ENCODE measurements around the gene P2RX3.

The P2RX3 gene

GRCh38 chr11:57361926-57362325 is 23.8 kb downstream of the P2RX3 start:
- H3K9ac ChIP-seq (ENCODE audit: low read depth, low read length) = no peak overlapping the region
- H3K4me3 ChIP-seq (ENCODE audit: low read depth, low read length) = no peak overlapping the region
- no peaks in the 10 kb centered on the region for H3K9me3 ChIP-seq (ENCODE audit: control insufficient read depth, insufficient read depth, low read length)
- H3K4me1 ChIP-seq (ENCODE audit: control insufficient read depth, insufficient read depth, low read length) = peaks cover 29% of the 10 kb centered on the region
- H3K27me3 ChIP-seq (ENCODE audit: control insufficient read depth, insufficient read depth, low read length) = no peaks in the 10 kb centered on the region
- H3K27ac ChIP-seq (ENCODE audit: low read depth, low read length) = no peak overlapping the region
- no peaks in the 10 kb centered on the region for H3K36me3 ChIP-seq (ENCODE audit: control insufficient read depth, insufficient read depth, low read length)

DNA sequence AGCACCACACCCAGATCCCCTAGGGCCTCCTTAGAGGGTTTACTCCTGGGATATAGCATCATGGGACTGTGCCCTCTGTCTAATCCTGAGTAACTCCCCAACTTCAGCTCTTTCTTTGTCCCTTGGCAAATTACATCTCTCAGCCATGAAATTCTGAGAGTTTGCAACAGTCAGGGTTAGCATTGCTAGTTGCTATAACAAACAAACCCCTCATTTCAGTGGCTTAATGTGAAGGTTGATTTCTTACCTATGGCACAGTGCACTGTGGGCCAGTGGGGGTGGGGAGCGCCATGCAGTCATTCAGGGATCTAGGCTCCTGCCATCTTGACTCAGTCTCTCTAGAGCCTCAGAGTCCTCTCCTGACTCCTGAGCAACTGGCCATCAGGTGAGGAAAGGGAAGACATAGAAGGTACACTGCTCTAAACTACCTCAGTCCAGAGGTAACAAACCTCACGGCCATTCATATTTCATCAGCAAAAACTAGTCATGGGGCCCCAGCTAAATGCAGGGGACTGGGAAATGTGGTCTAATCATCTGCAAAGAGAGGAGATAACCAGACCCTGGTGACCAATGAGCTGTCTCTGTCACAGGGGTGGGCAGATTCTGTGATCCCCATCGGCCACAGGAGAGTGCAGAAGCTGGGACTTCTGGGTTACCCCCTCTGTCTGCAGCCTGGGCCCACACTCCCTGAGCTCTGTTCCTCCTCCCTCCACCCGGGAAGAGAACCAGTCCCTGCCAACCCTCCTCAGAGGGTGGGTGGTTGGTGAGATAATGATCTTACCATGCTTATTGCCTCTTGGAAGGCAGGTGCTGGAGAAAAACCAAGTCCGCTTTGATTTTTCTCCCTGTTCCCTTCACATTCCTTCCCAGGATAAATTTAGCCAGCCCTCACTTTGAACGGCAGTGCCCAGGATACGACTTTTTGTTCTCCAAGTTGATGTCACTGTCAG is 25.3 kb downstream of the P2RX3 start:
- no peak overlapping the region for H3K27ac ChIP-seq (ENCODE audit: low read depth, low read length)
- peaks cover 29% of the 10 kb centered on the region for H3K4me1 ChIP-seq (ENCODE audit: control insufficient read depth, insufficient read depth, low read length)
- no peak overlapping the region for H3K9ac ChIP-seq (ENCODE audit: low read depth, low read length)
- H3K27me3 ChIP-seq (ENCODE audit: control insufficient read depth, insufficient read depth, low read length) = no peaks in the 10 kb centered on the region
- no peak overlapping the region for H3K4me3 ChIP-seq (ENCODE audit: low read depth, low read length)
- no peaks in the 10 kb centered on the region for H3K9me3 ChIP-seq (ENCODE audit: control insufficient read depth, insufficient read depth, low read length)
- no peaks in the 10 kb centered on the region for H3K36me3 ChIP-seq (ENCODE audit: control insufficient read depth, insufficient read depth, low read length)

DNA sequence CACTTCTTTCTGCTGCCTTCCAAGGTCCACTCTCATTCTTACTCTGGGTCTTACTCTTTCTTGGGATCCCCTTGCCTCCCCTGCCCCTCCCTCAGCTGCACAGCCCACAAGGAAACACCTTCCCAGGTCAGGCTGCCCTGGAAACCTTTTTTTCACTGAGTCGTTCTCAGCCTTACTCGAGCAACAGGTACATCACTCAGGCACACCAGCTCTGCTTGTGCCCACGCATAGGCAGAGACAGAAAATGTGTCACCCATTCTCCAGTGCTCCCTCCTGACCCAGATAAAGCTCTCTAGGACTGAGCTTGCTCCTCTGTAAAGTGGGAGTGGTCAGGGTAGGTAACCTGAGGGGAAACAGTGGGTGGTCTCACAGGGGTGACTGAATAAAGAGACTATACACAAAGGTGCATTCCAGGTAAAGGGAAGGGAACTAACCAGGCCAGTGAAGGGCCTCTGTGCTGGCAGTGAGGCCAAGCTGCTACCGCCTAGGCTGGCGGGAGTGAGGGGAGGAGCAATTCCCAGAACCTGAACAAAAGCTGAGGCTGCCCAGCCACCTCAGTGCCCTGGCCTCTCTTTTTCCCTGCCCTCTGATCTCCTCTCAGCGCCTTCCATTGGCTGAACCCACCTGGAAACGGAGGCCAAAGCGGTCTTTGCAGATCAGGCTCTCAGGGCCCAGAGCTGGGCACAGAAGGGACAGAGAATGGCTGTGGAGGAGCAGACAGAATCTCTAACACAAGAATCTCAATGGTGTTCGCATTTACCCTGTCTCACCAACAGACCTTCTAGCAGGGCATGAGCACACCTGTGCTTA is 26.9 kb downstream of the P2RX3 start:
- no peaks in the 10 kb centered on the region for H3K27me3 ChIP-seq (ENCODE audit: control insufficient read depth, insufficient read depth, low read length)

DNA sequence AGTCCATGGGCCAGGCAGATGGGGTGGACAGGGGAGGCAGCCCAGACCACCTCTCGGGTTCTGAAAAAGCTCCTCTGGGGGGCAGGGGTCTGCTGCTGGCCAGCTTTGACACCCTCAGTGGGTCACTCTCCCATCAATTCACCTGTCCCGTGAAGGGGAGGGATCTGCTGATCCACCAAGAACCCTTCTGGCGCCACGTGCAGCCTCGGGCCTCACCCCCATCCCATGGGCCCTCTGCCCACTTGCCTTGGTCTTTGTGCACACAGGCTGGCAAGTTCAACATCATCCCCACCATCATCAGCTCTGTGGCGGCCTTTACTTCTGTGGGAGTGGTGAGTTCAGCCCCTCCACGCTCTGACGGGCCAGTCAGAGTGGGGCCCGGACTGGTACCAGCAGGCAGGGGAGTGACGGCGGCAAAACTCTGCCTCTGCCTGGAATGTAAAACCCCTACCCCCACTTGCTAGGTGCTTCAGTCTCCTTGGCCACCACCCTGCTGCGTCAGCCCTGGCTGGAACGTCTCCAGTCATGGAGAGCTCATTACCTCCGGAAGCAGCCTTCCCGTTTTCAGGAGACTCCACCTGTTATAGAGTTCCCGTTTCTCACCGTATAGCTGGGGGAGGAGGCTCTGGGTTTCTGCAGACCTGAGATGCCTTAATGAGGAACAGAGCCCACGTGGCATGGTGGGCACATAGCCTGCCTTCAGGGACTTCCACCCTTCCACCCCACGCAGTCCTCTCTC is 30.1 kb downstream of the P2RX3 start:
- Histone ChIP-seq H3K27me3 (ENCODE audit: control insufficient read depth, insufficient read depth, low read length) (no peaks in the 10 kb centered on the region), H3K9ac (ENCODE audit: low read depth, low read length) (no peak overlapping the region), H3K4me3 (ENCODE audit: low read depth, low read length) (no peak overlapping the region), H3K9me3 (ENCODE audit: control insufficient read depth, insufficient read depth, low read length) (no peaks in the 10 kb centered on the region), H3K36me3 (ENCODE audit: control insufficient read depth, insufficient read depth, low read length) (no peaks in the 10 kb centered on the region), H3K4me1 (ENCODE audit: control insufficient read depth, insufficient read depth, low read length) (peaks cover 19% of the 10 kb centered on the region), H3K27ac (ENCODE audit: low read depth, low read length) (no peak overlapping the region)

More for the DNA sequence above, 26.9 kb downstream of the P2RX3 start:
- Histone ChIP-seq H3K4me1 (ENCODE audit: control insufficient read depth, insufficient read depth, low read length) (peaks cover 21% of the 10 kb centered on the region), H3K27ac (ENCODE audit: low read depth, low read length) (peak overlapping the region; percentile 31), H3K4me3 (ENCODE audit: low read depth, low read length) (no peak overlapping the region), H3K9ac (ENCODE audit: low read depth, low read length) (no peak overlapping the region), H3K9me3 (ENCODE audit: control insufficient read depth, insufficient read depth, low read length) (no peaks in the 10 kb centered on the region), H3K36me3 (ENCODE audit: control insufficient read depth, insufficient read depth, low read length) (no peaks in the 10 kb centered on the region)

- Histone ChIP-seq H3K36me3 (ENCODE audit: control insufficient read depth, insufficient read depth, low read length) (no peaks in the 10 kb centered on the region), H3K9me3 (ENCODE audit: control insufficient read depth, insufficient read depth, low read length) (no peaks in the 10 kb centered on the region), H3K9ac (ENCODE audit: low read depth, low read length) (no peak overlapping the region), H3K27ac (ENCODE audit: low read depth, low read length) (no peak overlapping the region), H3K4me3 (ENCODE audit: low read depth, low read length) (no peak overlapping the region), H3K4me1 (ENCODE audit: control insufficient read depth, insufficient read depth, low read length) (peaks cover 19% of the 10 kb centered on the region), H3K27me3 (ENCODE audit: control insufficient read depth, insufficient read depth, low read length) (no peaks in the 10 kb centered on the region)
Observed at GRCh38 chr11:57368845-57369232, 30.7 kb downstream of the P2RX3 start.

DNA sequence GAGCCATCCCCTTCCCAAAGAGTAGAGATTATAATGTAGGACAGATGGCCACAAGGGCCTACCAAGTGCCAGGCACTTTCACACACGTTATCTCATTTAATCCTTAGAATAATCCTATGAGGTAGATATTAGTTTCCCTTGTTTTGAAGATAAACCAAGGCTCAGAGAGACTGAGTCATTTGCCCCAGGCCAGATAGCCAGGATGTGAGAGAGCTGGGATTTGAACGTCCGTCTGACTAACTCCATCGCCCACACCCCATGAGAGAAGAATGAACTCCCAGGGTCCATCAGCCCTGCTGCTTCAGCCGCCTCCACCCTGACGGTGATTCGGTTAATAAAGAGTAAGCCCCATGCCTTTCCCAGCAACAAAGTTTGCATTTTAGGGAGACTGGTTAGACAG is 32.1 kb downstream of the P2RX3 start:
- H3K27ac ChIP-seq (ENCODE audit: low read depth, low read length) = no peak overlapping the region

DNA sequence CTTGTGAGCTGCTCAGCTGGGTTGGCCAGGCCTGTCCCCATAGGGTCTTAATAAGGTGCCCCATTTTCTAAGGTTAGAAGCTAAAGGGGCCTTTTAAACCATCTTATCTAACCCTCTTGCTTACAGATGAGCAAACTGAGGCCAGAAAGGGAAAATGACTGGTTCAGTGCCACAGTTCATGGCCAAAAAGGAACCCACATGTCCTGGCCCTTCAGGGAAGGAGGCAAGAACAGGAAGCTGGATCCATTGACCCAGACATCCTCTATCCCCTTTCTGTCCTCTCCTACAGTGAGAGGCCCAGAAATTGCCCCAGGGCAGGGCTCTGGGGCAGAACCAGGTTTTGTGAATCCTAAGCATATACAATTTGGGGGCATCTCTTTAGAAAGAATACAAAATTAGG is 32.8 kb downstream of the P2RX3 start:
- no peaks in the 10 kb centered on the region for H3K27me3 ChIP-seq (ENCODE audit: control insufficient read depth, insufficient read depth, low read length)
- no peak overlapping the region for H3K4me3 ChIP-seq (ENCODE audit: low read depth, low read length)
- H3K36me3 ChIP-seq (ENCODE audit: control insufficient read depth, insufficient read depth, low read length) = no peaks in the 10 kb centered on the region
- H3K9ac ChIP-seq (ENCODE audit: low read depth, low read length) = no peak overlapping the region
- peaks cover 3% of the 10 kb centered on the region for H3K4me1 ChIP-seq (ENCODE audit: control insufficient read depth, insufficient read depth, low read length)
- H3K9me3 ChIP-seq (ENCODE audit: control insufficient read depth, insufficient read depth, low read length) = no peaks in the 10 kb centered on the region
- no peak overlapping the region for H3K27ac ChIP-seq (ENCODE audit: low read depth, low read length)

More for the DNA sequence above, 32.1 kb downstream of the P2RX3 start:
- no peaks in the 10 kb centered on the region for H3K36me3 ChIP-seq (ENCODE audit: control insufficient read depth, insufficient read depth, low read length)
- peaks cover 10% of the 10 kb centered on the region for H3K4me1 ChIP-seq (ENCODE audit: control insufficient read depth, insufficient read depth, low read length)
- H3K9me3 ChIP-seq (ENCODE audit: control insufficient read depth, insufficient read depth, low read length) = no peaks in the 10 kb centered on the region
- no peak overlapping the region for H3K9ac ChIP-seq (ENCODE audit: low read depth, low read length)
- no peaks in the 10 kb centered on the region for H3K27me3 ChIP-seq (ENCODE audit: control insufficient read depth, insufficient read depth, low read length)
- no peak overlapping the region for H3K4me3 ChIP-seq (ENCODE audit: low read depth, low read length)

DNA sequence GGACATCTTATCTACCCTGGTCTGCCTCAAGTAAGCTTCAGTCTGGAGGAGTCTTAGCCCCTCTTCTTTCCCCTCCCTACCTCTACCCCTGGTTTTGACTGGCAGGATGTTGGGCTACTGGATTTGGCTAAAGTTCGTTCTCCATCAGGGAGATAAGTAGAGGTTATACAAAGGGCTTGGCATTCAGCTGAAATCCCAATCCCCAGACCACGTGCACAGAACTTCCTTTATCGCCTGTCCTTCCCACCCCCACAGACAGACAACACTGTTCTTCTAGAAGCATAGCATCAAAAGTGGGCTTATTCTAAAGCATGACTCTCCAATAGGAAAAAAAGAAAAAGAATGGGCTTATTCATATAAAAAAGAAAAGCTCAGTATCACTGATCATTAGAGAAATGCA is 35.0 kb downstream of the P2RX3 start:
- H3K9ac ChIP-seq (ENCODE audit: low read depth, low read length) = no peak overlapping the region
- H3K4me3 ChIP-seq (ENCODE audit: low read depth, low read length) = no peak overlapping the region
- no peaks in the 10 kb centered on the region for H3K36me3 ChIP-seq (ENCODE audit: control insufficient read depth, insufficient read depth, low read length)
- H3K9me3 ChIP-seq (ENCODE audit: control insufficient read depth, insufficient read depth, low read length) = no peaks in the 10 kb centered on the region
- no peak overlapping the region for H3K27ac ChIP-seq (ENCODE audit: low read depth, low read length)
- H3K4me1 ChIP-seq (ENCODE audit: control insufficient read depth, insufficient read depth, low read length) = no peaks in the 10 kb centered on the region; the same call in 1 of the 2 replicates
- H3K27me3 ChIP-seq (ENCODE audit: control insufficient read depth, insufficient read depth, low read length) = no peaks in the 10 kb centered on the region; the same call in 1 of the 2 replicates

DNA sequence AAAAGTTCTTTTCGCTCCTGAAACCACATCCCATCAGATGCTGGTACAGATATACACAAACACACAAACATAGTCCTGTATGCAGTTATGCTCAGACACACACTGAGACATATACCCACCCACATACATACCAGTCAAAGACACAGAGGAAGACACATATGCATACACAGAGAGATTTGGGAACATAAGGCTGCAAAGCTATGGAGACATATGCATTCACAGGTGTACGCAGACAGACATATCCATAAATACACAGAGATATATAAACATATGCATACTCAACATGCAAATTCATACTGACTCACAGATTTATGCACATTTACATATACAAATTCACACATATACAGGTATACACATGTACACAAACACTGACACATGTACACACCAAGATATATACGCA is 36.8 kb downstream of the P2RX3 start:
- Histone ChIP-seq H3K9me3 (ENCODE audit: control insufficient read depth, insufficient read depth, low read length) (no peaks in the 10 kb centered on the region), H3K4me1 (ENCODE audit: control insufficient read depth, insufficient read depth, low read length) (no peaks in the 10 kb centered on the region; the same call in 1 of the 2 replicates), H3K27me3 (ENCODE audit: control insufficient read depth, insufficient read depth, low read length) (no peaks in the 10 kb centered on the region; the same call in 1 of the 2 replicates), H3K9ac (ENCODE audit: low read depth, low read length) (no peak overlapping the region), H3K36me3 (ENCODE audit: control insufficient read depth, insufficient read depth, low read length) (no peaks in the 10 kb centered on the region), H3K4me3 (ENCODE audit: low read depth, low read length) (no peak overlapping the region), H3K27ac (ENCODE audit: low read depth, low read length) (no peak overlapping the region)

- Histone ChIP-seq H3K4me3 (ENCODE audit: low read depth, low read length) (no peak overlapping the region), H3K4me1 (ENCODE audit: control insufficient read depth, insufficient read depth, low read length) (no peaks in the 10 kb centered on the region; the same call in 1 of the 2 replicates), H3K27ac (ENCODE audit: low read depth, low read length) (no peak overlapping the region), H3K27me3 (ENCODE audit: control insufficient read depth, insufficient read depth, low read length) (no peaks in the 10 kb centered on the region; the same call in 1 of the 2 replicates), H3K9ac (ENCODE audit: low read depth, low read length) (no peak overlapping the region), H3K9me3 (ENCODE audit: control insufficient read depth, insufficient read depth, low read length) (no peaks in the 10 kb centered on the region), H3K36me3 (ENCODE audit: control insufficient read depth, insufficient read depth, low read length) (no peaks in the 10 kb centered on the region)
Observed at GRCh38 chr11:57375490-57375889, 37.3 kb downstream of the P2RX3 start.
